ENCODE results near the gene ZNF391.
"Not testable (repeated sequence)": the region's sequence is repeated elsewhere in the genome, so short reads cannot be mapped to it uniquely, and the experiment has no call there.

The ZNF391 gene

GRCh38 chr6:27424851-27425250, 36.3 kb downstream of the ZNF391 start:
- not testable (repeated sequence) for DNase-seq

- DNase-seq, result no peak
Measured at GRCh38 chr6:27426045-27426620, 37.6 kb downstream of the ZNF391 start.

- DNase-seq, result no peak
Measured at GRCh38 chr6:27428502-27428901, 39.9 kb downstream of the ZNF391 start.

- no peak for DNase-seq
Measured at GRCh38 chr6:27428966-27429365, 40.4 kb downstream of the ZNF391 start.

- no peak for DNase-seq
Measured at GRCh38 chr6:27433714-27434113, 45.2 kb downstream of the ZNF391 start.

GRCh38 chr6:27439371-27439770, 50.8 kb downstream of the ZNF391 start:
- DNase-seq, result no peak

GRCh38 chr6:27441001-27441400, 52.4 kb downstream of the ZNF391 start:
- DNase-seq, result no peak

- DNase-seq, result no peak
Measured at GRCh38 chr6:27442932-27443331, 54.4 kb downstream of the ZNF391 start.

- no peak for DNase-seq
Measured at GRCh38 chr6:27448456-27448855, 59.9 kb downstream of the ZNF391 start.

- no peak for DNase-seq
Measured at GRCh38 chr6:27451660-27452390, 63.3 kb downstream of the ZNF391 start.

- DNase-seq, result no peak
Measured at GRCh38 chr6:27452496-27452897, 63.9 kb downstream of the ZNF391 start.

Measured in activated CD4-positive, alpha-beta T cell treated with anti-CD3 and anti-CD28 coated beads, Interleukin-2, Interleukin-6, amounts not matched to agents 100 ng/mL and 50 ng/mL, durations not matched to agents 16 hours and 8 hours (primary cell).